Psoas muscle (tissue), 8 donors: ENCODE data around the gene YIF1A. TPM values are rescaled to one million over a fixed set of nuclear protein-coding genes. Genes with fewer than 3 reads are reported as not detected.
"Not testable (repeated sequence)": the region's sequence is repeated elsewhere in the genome, so short reads cannot be mapped to it uniquely, and the experiment has no call there.

Source experiments
- ATAC-seq, 4 donors: fragments of 200-7000 bp; cut with Tn5 transposase; one replicate each; pipeline ENCODE4 v1.9.1; 2020; ENCODE audit warnings: moderate library complexity in 3 of 4, mild to moderate bottlenecking in 2 of 4
- DNase-seq, 2 donors: peaks; one replicate each; pipeline ENCODE4 v3.0.0-alpha.2; 2020
- H3K27ac ChIP-seq: fragments of 200-600 bp; one replicate; pipeline ENCODE4 v1.8.0; 2022
- H3K27me3 ChIP-seq, 3 donors: fragments of 200-600 bp in 1 of 3; one replicate each; pipeline versions ENCODE4 v1.6.1 to v1.8.0; 2013 to 2022; ENCODE audit warnings: low read length in 2 of 3, mild to moderate bottlenecking in 2 of 3, moderate library complexity in 1 of 3; ENCODE audit not compliant: insufficient read depth in 3 of 3
- H3K36me3 ChIP-seq, 2 donors: fragments of 200-600 bp in 1 of 2; one replicate each; pipeline versions ENCODE4 v1.6.1 to v1.8.0; 2013 to 2022; ENCODE audit warnings: low read depth in 1 of 2, mild to moderate bottlenecking in 1 of 2, moderate library complexity in 1 of 2; ENCODE audit not compliant: insufficient read depth in 1 of 2
- H3K4me1 ChIP-seq: fragments of 200-600 bp; one replicate; pipeline ENCODE4 v1.8.0; 2022
- H3K4me3 ChIP-seq: fragments of 200-600 bp; one replicate; pipeline ENCODE4 v1.8.0; 2022; ENCODE audit warnings: mild to moderate bottlenecking
- H3K9me3 ChIP-seq: fragments of 200-600 bp; one replicate; pipeline ENCODE4 v1.8.0; 2022
- WGBS, 3 donors: extraction: QIAGEN DNeasy Blood & Tissue Kit; methylation state at CpG; one replicate each; pipeline versions ENCODE4 v1.1.6 to v1.1.7; 2013; 5-methylcytosine and 5-hydroxymethylcytosine counted together
- intact Hi-C, 2 donors: fragments of 100-400 bp; cut with DNase I; formaldehyde crosslinking; loops; one replicate each; pipeline versions ENCODE4 v1.11.0 to v1.14.2; 2022
- polyA plus RNA-seq, 3 donors: library from polyadenylated mRNA; stranded (reverse); fragments of 200-250 nt; gene quantifications; one replicate each; pipeline ENCODE4 v1.2.3, GENCODE V29; 2013
- total RNA-seq, 4 donors: library from RNA; stranded (reverse); fragmentation: NEBNext Ultra II Directional in 2 of 4; extraction: Animal tissue kit (Norgen Biotek cat#: 25700) in 2 of 4; gene quantifications; one replicate each; pipeline versions ENCODE4 v1.2.1 to v1.2.4, GENCODE V29; 2021 to 2023
- TF ChIP-seq, protein P1 (sequence below): fragments of 200-600 bp; IDR thresholded peaks from one replicate; pipeline ENCODE4 v1.8.0; 2022; ENCODE audit warnings: antibody characterized with exemption
- donor health status: healthy with polysubstance abuse.
- donor health status: DM: no; HTN: no; CAD: no; lungs with moderate emphysema.
- donor health status: Bipolar disorder and iron deficiency.
- donor health status: healthy.
- donor health status: DM: yes; HTN: yes; CAD: no.
- donor health status: DM: no; HTN: no; CAD: no.
- donor health status: DM: no; HTN: no; CAD: no.
- donor health status: DM: yes; HTN: yes; CAD: no.

Gene YIF1A
- total and polyA plus RNA-seq, 7 donors, result 70.1 to 161 (median 87.4) TPM

DNA sequence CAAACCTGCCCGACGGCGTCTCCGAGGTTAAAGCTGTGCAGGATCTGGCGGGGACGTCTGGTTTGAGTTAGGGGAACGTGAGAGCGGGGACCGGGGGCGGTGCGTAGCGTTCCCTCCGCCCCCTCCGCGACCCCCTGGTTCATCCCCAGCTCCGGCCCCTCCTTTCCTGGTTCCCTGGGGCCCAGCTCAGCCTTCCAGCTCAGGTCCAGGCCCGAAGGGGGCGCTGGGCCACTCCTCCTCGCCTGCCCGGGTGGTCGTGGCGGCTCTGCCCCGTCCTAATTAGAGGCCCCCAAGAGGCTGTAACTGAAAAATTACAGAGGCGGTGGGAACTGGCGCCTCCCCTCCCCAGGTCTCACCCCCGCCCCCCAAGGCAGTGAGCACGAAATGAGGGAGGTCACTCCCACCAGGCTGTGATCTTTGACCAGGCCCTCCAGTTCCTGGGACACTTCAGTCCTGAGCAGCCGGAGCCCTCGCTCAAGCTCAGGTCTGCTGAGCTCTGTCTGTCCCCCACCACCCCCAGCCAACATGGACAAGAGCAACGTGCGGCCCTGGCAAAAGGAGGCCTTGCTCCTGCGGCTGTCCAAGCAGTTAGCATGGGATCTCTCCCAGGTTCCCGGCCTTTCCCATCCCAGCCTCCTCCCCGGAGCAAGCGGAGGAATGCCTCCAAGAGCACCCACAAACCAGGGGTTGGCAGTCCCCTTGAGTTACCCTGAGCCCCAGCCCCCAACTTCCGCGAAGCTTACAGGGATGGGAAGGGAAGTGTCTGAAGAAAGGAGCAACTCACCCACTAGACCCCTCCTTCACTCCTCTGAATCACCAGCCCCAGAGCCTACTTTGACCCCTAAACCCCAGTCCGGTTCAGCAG lies 24.6 kb upstream of the YIF1A start:
- H3K4me3 ChIP-seq, result peak overlapping the region; percentile 69
- WGBS, 3 donors, result 36 to 40% (median 38%) methylated on average over 34 to 38 of the region's 38 CpGs
- H3K27ac ChIP-seq, result peak overlapping the region; percentile 75
- H3K9me3 ChIP-seq, result no peaks in the 10 kb centered on the region
- ATAC-seq, result no peak
- H3K36me3 ChIP-seq, result no peaks in the 10 kb centered on the region
- H3K4me1 ChIP-seq, result no peaks in the 10 kb centered on the region
- DNase-seq, result peak; percentile 57 to 63
- intact Hi-C loops, result loop anchor here in 1 of 2 donors (5.0 kb wide), 1 partner anchor 74 kb away; no protein-coding TSS in a partner anchor
- TF ChIP-seq, protein P1, sequence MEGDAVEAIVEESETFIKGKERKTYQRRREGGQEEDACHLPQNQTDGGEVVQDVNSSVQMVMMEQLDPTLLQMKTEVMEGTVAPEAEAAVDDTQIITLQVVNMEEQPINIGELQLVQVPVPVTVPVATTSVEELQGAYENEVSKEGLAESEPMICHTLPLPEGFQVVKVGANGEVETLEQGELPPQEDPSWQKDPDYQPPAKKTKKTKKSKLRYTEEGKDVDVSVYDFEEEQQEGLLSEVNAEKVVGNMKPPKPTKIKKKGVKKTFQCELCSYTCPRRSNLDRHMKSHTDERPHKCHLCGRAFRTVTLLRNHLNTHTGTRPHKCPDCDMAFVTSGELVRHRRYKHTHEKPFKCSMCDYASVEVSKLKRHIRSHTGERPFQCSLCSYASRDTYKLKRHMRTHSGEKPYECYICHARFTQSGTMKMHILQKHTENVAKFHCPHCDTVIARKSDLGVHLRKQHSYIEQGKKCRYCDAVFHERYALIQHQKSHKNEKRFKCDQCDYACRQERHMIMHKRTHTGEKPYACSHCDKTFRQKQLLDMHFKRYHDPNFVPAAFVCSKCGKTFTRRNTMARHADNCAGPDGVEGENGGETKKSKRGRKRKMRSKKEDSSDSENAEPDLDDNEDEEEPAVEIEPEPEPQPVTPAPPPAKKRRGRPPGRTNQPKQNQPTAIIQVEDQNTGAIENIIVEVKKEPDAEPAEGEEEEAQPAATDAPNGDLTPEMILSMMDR, result no peak
- peaks cover 0 to 26% (median 6%) of the 10 kb centered on the region in 3 donors for H3K27me3 ChIP-seq

DNA sequence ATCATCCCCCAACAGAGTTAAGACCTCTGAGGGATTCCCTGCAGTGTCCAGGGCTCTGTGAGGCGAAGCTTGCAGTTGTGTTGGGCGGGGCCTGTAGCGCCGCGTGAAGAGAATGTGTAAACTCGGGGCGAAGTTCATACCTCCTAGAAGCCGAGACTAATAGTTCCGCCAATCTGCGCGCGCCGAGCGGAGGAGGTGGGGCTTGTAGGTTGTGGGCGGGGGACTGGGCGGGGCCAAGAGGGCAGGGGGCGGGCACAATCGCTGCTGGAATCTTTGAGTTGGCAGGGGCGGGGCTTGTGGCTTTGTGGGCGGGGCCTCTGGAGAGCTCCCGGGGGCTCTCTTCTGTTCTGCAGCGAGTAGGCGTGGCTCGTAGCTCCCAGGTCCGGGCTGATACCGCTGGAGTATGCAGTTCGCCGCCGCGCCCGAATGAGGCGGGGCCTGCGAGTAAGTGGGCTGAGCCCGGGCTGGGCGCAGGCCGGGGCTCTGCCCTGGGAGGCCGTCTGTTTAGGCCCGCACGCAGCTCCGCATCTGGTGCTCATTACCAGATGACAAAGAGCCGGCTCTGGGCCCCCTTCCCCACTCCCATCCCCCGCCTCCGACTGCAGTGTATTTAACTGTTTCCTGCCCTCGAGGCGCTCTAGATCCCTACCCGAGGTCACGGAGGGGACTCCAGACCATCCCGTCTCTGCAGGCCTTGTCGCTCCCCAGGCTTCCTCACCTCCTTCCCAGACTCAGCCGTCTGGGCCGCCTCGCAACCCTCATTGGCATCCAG lies 23.8 kb upstream of the YIF1A start:
- no peaks in the 10 kb centered on the region for H3K9me3 ChIP-seq
- H3K4me3 ChIP-seq, result peak overlapping the region; percentile 69
- intact Hi-C loops, result loop anchor here (1.0 to 5.0 kb wide), 2 partner anchors 16 to 75 kb away; no protein-coding TSS in a partner anchor
- H3K4me1 ChIP-seq, result no peaks in the 10 kb centered on the region
- H3K27me3 ChIP-seq, result peaks cover 0 to 22% (median 6%) of the 10 kb centered on the region in 3 donors
- DNase-seq (peak; percentile 98 to 99), ATAC-seq (peak; percentile 83 to 89 (median 88))
- no peaks in the 10 kb centered on the region for H3K36me3 ChIP-seq
- TF ChIP-seq, protein P1, result no peak
- peak overlapping the region; percentile 75 for H3K27ac ChIP-seq
- 2 to 7% (median 5%) methylated on average over 48 to 52 of the region's 52 CpGs for WGBS, 3 donors

DNA sequence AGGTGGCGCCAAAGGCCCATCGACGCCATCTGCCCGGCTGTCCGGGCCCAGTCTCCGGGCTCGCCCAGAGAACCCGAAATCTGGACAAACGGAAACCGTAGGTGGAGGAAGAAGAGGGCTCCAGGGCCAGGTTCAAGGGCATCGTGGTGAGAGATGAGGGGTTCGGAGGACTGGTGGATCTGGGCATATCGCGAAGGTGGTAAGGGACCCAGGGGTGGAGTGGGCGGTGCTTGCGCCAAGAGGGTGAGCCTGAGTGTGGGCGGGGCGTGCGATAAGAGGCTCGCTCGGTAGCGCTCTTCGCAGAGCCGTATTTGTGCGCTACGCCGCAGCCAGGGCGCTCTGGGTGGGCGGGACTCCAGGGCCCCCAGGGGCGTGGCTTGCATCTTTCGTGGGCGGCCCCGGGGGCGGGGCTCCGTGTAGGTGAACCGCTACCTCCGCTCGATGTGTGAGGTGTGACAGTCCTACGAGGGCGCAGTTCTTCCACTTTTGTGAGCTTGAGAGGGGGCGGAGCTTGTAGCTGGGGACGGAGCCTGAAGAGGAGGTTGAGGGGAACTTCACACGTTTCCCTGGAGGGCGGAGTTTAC lies 23.1 kb upstream of the YIF1A start:
- TF ChIP-seq, protein P1, result peak; percentile 90
- DNase-seq (peak; percentile 90 to 94), ATAC-seq (peak; percentile 83 to 90 (median 86))
- intact Hi-C loops, result loop anchor here (1.0 to 5.0 kb wide), 3 partner anchors 16 to 75 kb away; no protein-coding TSS in a partner anchor
- Histone ChIP-seq H3K4me1 (no peaks in the 10 kb centered on the region), H3K9me3 (no peaks in the 10 kb centered on the region), H3K4me3 (peak overlapping the region; percentile 69), H3K27ac (peak overlapping the region; percentile 75), H3K27me3 (peaks cover 0 to 18% (median 6%) of the 10 kb centered on the region in 3 donors), H3K36me3 (no peaks in the 10 kb centered on the region)
- WGBS, 3 donors, result 0% methylated on average over 40 to 44 of the region's 44 CpGs

DNA sequence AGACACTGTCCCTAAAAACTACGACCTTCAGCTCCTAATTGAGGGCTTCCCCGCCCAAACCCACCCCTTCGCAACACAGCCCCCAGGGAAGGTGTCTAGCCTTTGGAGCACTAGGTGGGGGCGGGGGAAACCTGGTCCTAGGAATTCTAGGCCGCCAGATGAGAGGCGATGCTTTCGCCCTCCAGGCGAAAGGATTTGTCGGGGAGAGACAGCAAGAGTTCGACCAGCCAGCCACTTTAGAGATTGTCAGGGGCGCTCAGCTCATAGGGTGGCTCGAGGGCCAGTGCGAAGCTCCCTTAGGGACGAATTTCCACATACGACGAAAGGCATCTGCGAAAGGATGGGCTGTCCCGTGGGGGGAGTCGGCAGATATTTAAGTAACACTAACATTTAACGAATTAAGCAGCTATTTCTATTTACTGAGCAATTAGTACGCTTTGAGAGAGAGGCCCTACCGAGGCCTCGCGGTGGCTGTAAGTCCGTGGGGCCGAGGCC lies 22.6 kb upstream of the YIF1A start:
- TF ChIP-seq, protein P1, result no peak
- peak overlapping the region; percentile 69 for H3K4me3 ChIP-seq
- 26 to 28% (median 27%) methylated on average over 26 of the region's 26 CpGs for WGBS, 3 donors
- no peaks in the 10 kb centered on the region for H3K4me1 ChIP-seq
- H3K27ac ChIP-seq, result peak overlapping the region; percentile 75
- no peaks in the 10 kb centered on the region for H3K9me3 ChIP-seq
- no peak for ATAC-seq
- peaks cover 0 to 12% (median 6%) of the 10 kb centered on the region in 3 donors for H3K27me3 ChIP-seq
- no peak for DNase-seq
- no peaks in the 10 kb centered on the region for H3K36me3 ChIP-seq
- intact Hi-C loops, result loop anchor here (1.0 to 5.0 kb wide), 2 partner anchors 76 kb away; no protein-coding TSS in a partner anchor

DNA sequence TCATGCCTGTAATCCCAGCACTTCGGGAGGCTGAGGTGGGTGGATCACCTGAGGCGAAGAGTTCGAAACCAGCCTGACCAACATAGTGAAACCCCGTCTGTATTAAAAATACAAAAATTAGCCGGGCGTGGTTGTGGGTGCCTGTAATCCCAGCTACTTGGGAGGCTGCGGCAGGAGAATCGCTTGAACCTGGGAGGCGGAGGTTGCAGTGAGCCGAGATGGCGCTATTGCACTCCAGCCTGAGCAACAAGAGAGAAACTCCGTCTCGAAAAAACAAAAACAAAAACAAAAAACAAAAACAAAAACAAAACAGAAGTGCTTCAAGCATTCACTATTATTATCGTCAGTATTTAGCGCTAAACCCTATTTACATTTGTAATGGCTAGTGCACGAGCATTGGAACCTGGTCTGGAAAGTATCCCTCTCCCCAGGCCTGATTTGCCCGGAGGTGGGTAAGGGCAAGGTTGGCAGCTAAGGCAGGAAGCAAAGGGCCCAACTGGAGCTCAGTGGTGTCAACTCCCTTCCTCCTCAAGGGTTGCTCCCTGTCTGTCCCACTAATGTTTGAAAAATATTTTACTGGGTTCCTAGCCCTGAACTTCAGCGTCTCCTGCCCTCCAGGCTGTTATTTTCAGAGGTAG lies 22.0 kb upstream of the YIF1A start:
- not testable (repeated sequence) for H3K4me1 ChIP-seq, DNase-seq, H3K4me3 ChIP-seq, H3K9me3 ChIP-seq, H3K36me3 ChIP-seq, ATAC-seq, H3K27me3 ChIP-seq, H3K27ac ChIP-seq
- 79 to 83% (median 82%) methylated on average over 18 of the region's 18 CpGs for WGBS, 3 donors
- intact Hi-C loops, result loop anchor here (1.0 to 5.0 kb wide), 2 partner anchors 76 kb away; no protein-coding TSS in a partner anchor
